Large intestine (tissue), 3 donors: ENCODE measurements around the gene TMEM140. TPM values are rescaled to one million over a fixed set of nuclear protein-coding genes. Genes with fewer than 3 reads are reported as not detected.
"Not testable (repeated sequence)": the region's sequence is repeated elsewhere in the genome, so short reads cannot be mapped to it uniquely, and the experiment has no call there.

Experiments
- DNase-seq, 2 donors: peaks; one replicate each; pipeline versions ENCODE4 v3.0.0 to v3.0.0-alpha.2; 2013
- H3K27ac ChIP-seq: one replicate; pipeline ENCODE4 v1.5.1; 2013; ENCODE audit warnings: low read length
- H3K27me3 ChIP-seq: 2 replicates; pipeline ENCODE4 v1.6.1; 2013; ENCODE audit warnings: low read length; ENCODE audit not compliant: control insufficient read depth, insufficient read depth
- H3K36me3 ChIP-seq: 2 replicates; pipeline ENCODE4 v1.6.1; 2013; ENCODE audit warnings: low read length; ENCODE audit not compliant: control insufficient read depth, insufficient read depth
- H3K4me1 ChIP-seq: one replicate; pipeline ENCODE4 v1.6.1; 2013; ENCODE audit warnings: low read length; ENCODE audit not compliant: control insufficient read depth, insufficient read depth
- H3K4me3 ChIP-seq: one replicate; pipeline ENCODE4 v1.5.1; 2013; ENCODE audit warnings: low read length
- H3K9me3 ChIP-seq: one replicate; pipeline ENCODE4 v1.6.1; 2013; ENCODE audit warnings: mild to moderate bottlenecking, low read depth, low read length, moderate library complexity; ENCODE audit not compliant: control insufficient read depth
- WGBS: methylation state at CpG from one replicate; pipeline ENCODE4 v1.1.5; 2013; ENCODE audit warnings: low lambda C conversion rate; ENCODE audit not compliant: insufficient coverage; 5-methylcytosine and 5-hydroxymethylcytosine counted together
- polyA plus RNA-seq: library from polyadenylated mRNA; unstranded; fragments of 120-200 nt; gene quantifications from one replicate; pipeline ENCODE4 v1.2.1, GENCODE V29; 2013

The TMEM140 gene
- polyA plus RNA-seq, 1 donor: 20.6 TPM

GRCh38 chr7:135171581-135172291 lies 23.9 kb downstream of the TMEM140 start:
- peaks cover 14% of the 10 kb centered on the region for H3K4me1 ChIP-seq
- peak overlapping the region; percentile 3 for H3K27ac ChIP-seq
- H3K27me3 ChIP-seq, H3K9me3 ChIP-seq, H3K4me3 ChIP-seq: not testable (repeated sequence)
- WGBS: no CpG with 5 or more reads among the region's 19 CpGs
- peak in 1 of 2 donors; percentile 16 for DNase-seq
- peaks cover 20% of the 10 kb centered on the region for H3K36me3 ChIP-seq

GRCh38 chr7:135173916-135174315 lies 26.0 kb downstream of the TMEM140 start:
- not testable (repeated sequence) for H3K4me3 ChIP-seq, H3K36me3 ChIP-seq, H3K4me1 ChIP-seq, H3K9me3 ChIP-seq, DNase-seq, H3K27me3 ChIP-seq, H3K27ac ChIP-seq
- WGBS: no CpG with 5 or more reads among the region's 4 CpGs

- Histone ChIP-seq H3K9me3 (no peaks in the 10 kb centered on the region), H3K27ac (no peak overlapping the region), H3K36me3 (no peaks in the 10 kb centered on the region), H3K4me3 (no peak overlapping the region), H3K27me3 (no peaks in the 10 kb centered on the region), H3K4me1 (no peaks in the 10 kb centered on the region)
- DNase-seq: no peak
- WGBS: no CpG with 5 or more reads among the region's 7 CpGs
Observed at GRCh38 chr7:135174941-135175340, 27.1 kb downstream of the TMEM140 start.

- no peaks in the 10 kb centered on the region for H3K27me3 ChIP-seq
- H3K4me3 ChIP-seq: no peak overlapping the region
- DNase-seq: no peak
- WGBS: no CpG with 5 or more reads among the region's 6 CpGs
- H3K27ac ChIP-seq: no peak overlapping the region
- H3K9me3 ChIP-seq: peaks cover 8% of the 10 kb centered on the region
- H3K36me3 ChIP-seq: no peaks in the 10 kb centered on the region
- H3K4me1 ChIP-seq: no peaks in the 10 kb centered on the region
Observed at GRCh38 chr7:135175931-135176330, 28.1 kb downstream of the TMEM140 start.

- H3K4me1 ChIP-seq: no peaks in the 10 kb centered on the region
- no CpG with 5 or more reads among the region's 9 CpGs for WGBS
- DNase-seq: no peak
- peaks cover 21% of the 10 kb centered on the region for H3K9me3 ChIP-seq
- no peaks in the 10 kb centered on the region for H3K27me3 ChIP-seq
- H3K4me3 ChIP-seq: no peak overlapping the region
- H3K36me3 ChIP-seq: peaks cover 1% of the 10 kb centered on the region
- H3K27ac ChIP-seq: no peak overlapping the region
Observed at GRCh38 chr7:135177028-135177696, 29.3 kb downstream of the TMEM140 start.

- no peak for DNase-seq
- Histone ChIP-seq H3K27me3 (no peaks in the 10 kb centered on the region), H3K9me3 (peaks cover 27% of the 10 kb centered on the region), H3K4me3 (no peak overlapping the region), H3K4me1 (no peaks in the 10 kb centered on the region), H3K36me3 (peaks cover 4% of the 10 kb centered on the region), H3K27ac (no peak overlapping the region)
- WGBS: no CpG with 5 or more reads among the region's 13 CpGs
Observed at GRCh38 chr7:135178364-135178763, 30.5 kb downstream of the TMEM140 start.

GRCh38 chr7:135179321-135179925 lies 31.6 kb downstream of the TMEM140 start:
- Histone ChIP-seq H3K36me3 (peaks cover 4% of the 10 kb centered on the region), H3K9me3 (peaks cover 27% of the 10 kb centered on the region), H3K27me3 (no peaks in the 10 kb centered on the region), H3K27ac (no peak overlapping the region), H3K4me3 (no peak overlapping the region), H3K4me1 (no peaks in the 10 kb centered on the region)
- no peak for DNase-seq
- WGBS: no CpG with 5 or more reads among the region's 8 CpGs

GRCh38 chr7:135180122-135180521 lies 32.2 kb downstream of the TMEM140 start:
- WGBS: no CpG with 5 or more reads among the region's 5 CpGs

GRCh38 chr7:135181261-135181928 lies 33.5 kb downstream of the TMEM140 start:
- DNase-seq: no peak
- Histone ChIP-seq H3K4me3 (no peak overlapping the region), H3K27me3 (no peaks in the 10 kb centered on the region), H3K4me1 (no peaks in the 10 kb centered on the region), H3K36me3 (peaks cover 13% of the 10 kb centered on the region), H3K27ac (no peak overlapping the region), H3K9me3 (peaks cover 27% of the 10 kb centered on the region)
- 80% methylated on average over 2 of the region's 3 CpGs for WGBS

More at GRCh38 chr7:135180122-135180521, 32.2 kb downstream of the TMEM140 start:
- H3K27me3 ChIP-seq: no peaks in the 10 kb centered on the region
- peaks cover 4% of the 10 kb centered on the region for H3K36me3 ChIP-seq
- H3K27ac ChIP-seq: no peak overlapping the region
- H3K9me3 ChIP-seq: peaks cover 27% of the 10 kb centered on the region
- no peak overlapping the region for H3K4me3 ChIP-seq
- DNase-seq: no peak
- H3K4me1 ChIP-seq: no peaks in the 10 kb centered on the region

- Histone ChIP-seq H3K4me3 (no peak overlapping the region), H3K27me3 (no peaks in the 10 kb centered on the region), H3K27ac (no peak overlapping the region), H3K9me3 (peaks cover 27% of the 10 kb centered on the region), H3K36me3 (peaks cover 20% of the 10 kb centered on the region), H3K4me1 (no peaks in the 10 kb centered on the region)
- WGBS: 100% methylated on average over 2 of the region's 31 CpGs
- no peak for DNase-seq
Observed at GRCh38 chr7:135181929-135182678, 34.2 kb downstream of the TMEM140 start.
